ENCODE results near the gene CALY. TPM values are rescaled to one million over a fixed set of nuclear protein-coding genes. Genes with fewer than 3 reads are reported as not detected.

CALY gene
- total RNA-seq, 1 experiment from 2014 or later: 0.47 TPM

GRCh38 chr10:133281628-133282372 is 54.9 kb downstream of the CALY start:
- DNase-seq (ENCODE audit: low read depth, low spot score) (no peak), ATAC-seq (no peak)
- no peak overlapping the region for H3K4me2 ChIP-seq (ENCODE audit: low read length)
- no peaks in the 10 kb centered on the region for H3K79me2 ChIP-seq (ENCODE audit: insufficient read depth, low read length)
- H3K4me3 ChIP-seq (replicated peaks in 1 of 2; ENCODE audit: low read depth in 1 of 2, low read length in 2 of 2): no peak overlapping the region
- BruUV-seq (replicated peaks): no TSS peak
- intact Hi-C loops (cut with micrococcal nuclease): no loop called here
- ChIA-PET POLR2A (no interaction called here), CTCF (no interaction called here), RAD21 (ENCODE audit: low non-redundant PET in 1 of 2, low total read pairs in 2 of 2, uncharacterized antibody in 2 of 2, unreplicated experiment in 2 of 2) (no interaction called here)
- H3K9ac ChIP-seq (ENCODE audit: low read length): no peak overlapping the region
- no peaks in the 10 kb centered on the region for H3K36me3 ChIP-seq (ENCODE audit: control insufficient read depth in 1 of 2, insufficient read depth in 2 of 2, low read length in 2 of 2)
- no peak for TF ChIP-seq RAD21 (IDR thresholded peaks at IDR 0.05; ENCODE audit: low read depth)
- no peak for TF ChIP-seq SRF (IDR thresholded peaks at IDR 0.05; ENCODE audit: low read depth)
- no peak for TF ChIP-seq POLR2A (IDR thresholded peaks at IDR 0.05; ENCODE audit: borderline replicate concordance, extremely low read depth, insufficient read depth, insufficient read length)
- no peak for TF ChIP-seq FOSL1 (IDR thresholded peaks at IDR 0.05; ENCODE audit: low read depth)
- no peak for TF ChIP-seq JUND (IDR thresholded peaks at IDR 0.05)
- no peak for TF ChIP-seq CEBPB (IDR thresholded peaks at IDR 0.05; ENCODE audit: low read depth)
- TF ChIP-seq, protein P1, sequence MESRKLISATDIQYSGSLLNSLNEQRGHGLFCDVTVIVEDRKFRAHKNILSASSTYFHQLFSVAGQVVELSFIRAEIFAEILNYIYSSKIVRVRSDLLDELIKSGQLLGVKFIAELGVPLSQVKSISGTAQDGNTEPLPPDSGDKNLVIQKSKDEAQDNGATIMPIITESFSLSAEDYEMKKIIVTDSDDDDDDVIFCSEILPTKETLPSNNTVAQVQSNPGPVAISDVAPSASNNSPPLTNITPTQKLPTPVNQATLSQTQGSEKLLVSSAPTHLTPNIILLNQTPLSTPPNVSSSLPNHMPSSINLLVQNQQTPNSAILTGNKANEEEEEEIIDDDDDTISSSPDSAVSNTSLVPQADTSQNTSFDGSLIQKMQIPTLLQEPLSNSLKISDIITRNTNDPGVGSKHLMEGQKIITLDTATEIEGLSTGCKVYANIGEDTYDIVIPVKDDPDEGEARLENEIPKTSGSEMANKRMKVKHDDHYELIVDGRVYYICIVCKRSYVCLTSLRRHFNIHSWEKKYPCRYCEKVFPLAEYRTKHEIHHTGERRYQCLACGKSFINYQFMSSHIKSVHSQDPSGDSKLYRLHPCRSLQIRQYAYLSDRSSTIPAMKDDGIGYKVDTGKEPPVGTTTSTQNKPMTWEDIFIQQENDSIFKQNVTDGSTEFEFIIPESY (IDR thresholded peaks at IDR 0.05; ENCODE audit: extremely low read depth, insufficient replicate concordance, low read length): no peak
- no peak for TF ChIP-seq POLR2AphosphoS5 (IDR thresholded peaks at IDR 0.05; ENCODE audit: low read depth, low read length)
- TF ChIP-seq EZH2phosphoT487 (IDR thresholded peaks at IDR 0.05; ENCODE audit: borderline replicate concordance): no peak
- no peak for TF ChIP-seq ATF3 (IDR thresholded peaks at IDR 0.05)
- no peak for TF ChIP-seq ZFX (IDR thresholded peaks at IDR 0.05)
- no peak for TF ChIP-seq REST (IDR thresholded peaks at IDR 0.05; ENCODE audit: low read depth)
- no peak for TF ChIP-seq SIN3A (IDR thresholded peaks at IDR 0.05; ENCODE audit: low read depth)
- no peak for TF ChIP-seq MAX (IDR thresholded peaks at IDR 0.05)
- no peak for TF ChIP-seq ZNF274 (IDR thresholded peaks at IDR 0.05; ENCODE audit: low read depth, low read length)
- TF ChIP-seq, protein P2, sequence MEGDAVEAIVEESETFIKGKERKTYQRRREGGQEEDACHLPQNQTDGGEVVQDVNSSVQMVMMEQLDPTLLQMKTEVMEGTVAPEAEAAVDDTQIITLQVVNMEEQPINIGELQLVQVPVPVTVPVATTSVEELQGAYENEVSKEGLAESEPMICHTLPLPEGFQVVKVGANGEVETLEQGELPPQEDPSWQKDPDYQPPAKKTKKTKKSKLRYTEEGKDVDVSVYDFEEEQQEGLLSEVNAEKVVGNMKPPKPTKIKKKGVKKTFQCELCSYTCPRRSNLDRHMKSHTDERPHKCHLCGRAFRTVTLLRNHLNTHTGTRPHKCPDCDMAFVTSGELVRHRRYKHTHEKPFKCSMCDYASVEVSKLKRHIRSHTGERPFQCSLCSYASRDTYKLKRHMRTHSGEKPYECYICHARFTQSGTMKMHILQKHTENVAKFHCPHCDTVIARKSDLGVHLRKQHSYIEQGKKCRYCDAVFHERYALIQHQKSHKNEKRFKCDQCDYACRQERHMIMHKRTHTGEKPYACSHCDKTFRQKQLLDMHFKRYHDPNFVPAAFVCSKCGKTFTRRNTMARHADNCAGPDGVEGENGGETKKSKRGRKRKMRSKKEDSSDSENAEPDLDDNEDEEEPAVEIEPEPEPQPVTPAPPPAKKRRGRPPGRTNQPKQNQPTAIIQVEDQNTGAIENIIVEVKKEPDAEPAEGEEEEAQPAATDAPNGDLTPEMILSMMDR (IDR thresholded peaks at IDR 0.05 in 2 of 3, conservative IDR thresholded peaks at IDR 0.05 in 1 of 3; ENCODE audit: borderline replicate concordance in 1 of 3, insufficient read depth in 1 of 3, low read depth in 2 of 3, low read length in 2 of 3): no peak
- TF ChIP-seq SP1 (IDR thresholded peaks at IDR 0.05; ENCODE audit: low read depth): no peak
- TF ChIP-seq TCF7L2 (IDR thresholded peaks at IDR 0.05; ENCODE audit: borderline replicate concordance, extremely low read depth, insufficient read depth, insufficient read length): no peak
- no peak overlapping the region for H2AFZ ChIP-seq (ENCODE audit: low read depth, low read length, poor library complexity, severe bottlenecking)
- no peaks in the 10 kb centered on the region for H3K9me2 ChIP-seq (ENCODE audit: insufficient read depth)
- H3K4me1 ChIP-seq (ENCODE audit: control insufficient read depth in 1 of 2, insufficient read depth in 2 of 2, low read length in 2 of 2): no peaks in the 10 kb centered on the region
- H3K9me3 ChIP-seq (ENCODE audit: control insufficient read depth in 1 of 2, insufficient read depth in 1 of 2, low read depth in 1 of 2, low read length in 2 of 2): no peaks in the 10 kb centered on the region
- H4K20me1 ChIP-seq (ENCODE audit: insufficient read depth): no peaks in the 10 kb centered on the region
- H3K27me3 ChIP-seq (ENCODE audit: insufficient read depth, low read length): no peaks in the 10 kb centered on the region
- H3K27ac ChIP-seq (ENCODE audit: low read depth, low read length): no peak overlapping the region

Measured in HCT116 (cell line).